SIG-M5 treated with dmso at 0.1 percent for 504 hours (cell line): Measurements from ENCODE around the gene CCR5AS.
A peak's percentile ranks its signal among the peaks of the same experiment; 100 is the strongest.
"Not testable (repeated sequence)": the region's sequence is repeated elsewhere in the genome, so short reads cannot be mapped to it uniquely, and the experiment has no call there.

Experiments
- DNase-seq: peaks from one replicate; lab custom pipeline; 2025; ENCODE audit not compliant: unreplicated experiment; lab: John Stamatoyannopoulos, UW

The CCR5AS gene

GRCh38 chr3:46406788-46407611, at the start of gene CCR5AS, which contains the start of gene CCRL2:
Gene CCR5AS (minus strand): TSS chr3:46407066.
Gene CCRL2 (plus strand): TSS chr3:46407259. CDS start chr3:46408080, 821 bp downstream.
- DNase-seq, result no peak

GRCh38 chr3:46456118-46456517, 49.3 kb upstream of the CCR5AS start:
- no peak for DNase-seq

- no peak for DNase-seq
Measured at GRCh38 chr3:46455231-46456115, 48.6 kb upstream of the CCR5AS start.

- no peak for DNase-seq
Measured at GRCh38 chr3:46454606-46455005, 47.7 kb upstream of the CCR5AS start.

GRCh38 chr3:46454209-46454595, 47.3 kb upstream of the CCR5AS start:
- DNase-seq, result no peak

- DNase-seq, result no peak
Measured at GRCh38 chr3:46453526-46454208, 46.8 kb upstream of the CCR5AS start.

GRCh38 chr3:46449755-46450552, 43.1 kb upstream of the CCR5AS start:
- no peak for DNase-seq

- no peak for DNase-seq
Measured at GRCh38 chr3:46448721-46449120, 41.9 kb upstream of the CCR5AS start.

- no peak for DNase-seq
Measured at GRCh38 chr3:46447228-46447985, 40.5 kb upstream of the CCR5AS start.

- peak; percentile 39 for DNase-seq
Measured at GRCh38 chr3:46442576-46443530, 36.0 kb upstream of the CCR5AS start.

GRCh38 chr3:46440531-46441294, 33.8 kb upstream of the CCR5AS start:
- peak; percentile 14 for DNase-seq

GRCh38 chr3:46438831-46439230, 32.0 kb upstream of the CCR5AS start:
- no peak for DNase-seq

GRCh38 chr3:46435081-46435726, 28.3 kb upstream of the CCR5AS start:
- no peak for DNase-seq

- no peak for DNase-seq
Measured at GRCh38 chr3:46433841-46434240, 27.0 kb upstream of the CCR5AS start.

GRCh38 chr3:46433118-46433517, 26.3 kb upstream of the CCR5AS start:
- not testable (repeated sequence) for DNase-seq

- not testable (repeated sequence) for DNase-seq
Measured at GRCh38 chr3:46431905-46432304, 25.0 kb upstream of the CCR5AS start.

GRCh38 chr3:46430879-46431278, 24.0 kb upstream of the CCR5AS start:
- DNase-seq, result not testable (repeated sequence)
